Pons (tissue), 1 donor: ENCODE data around the gene CFD.
"Not testable (repeated sequence)": the region's sequence is repeated elsewhere in the genome, so short reads cannot be mapped to it uniquely, and the experiment has no call there.

Experiments
- DNase-seq: peaks from one replicate; pipeline ENCODE4 v3.0.0-alpha.2; 2016; ENCODE audit warnings: low spot score

CFD gene

GRCh38 chr19:825897-826644, 33.4 kb upstream of the CFD start:
- no peak for DNase-seq

GRCh38 chr19:827314-827709, 32.2 kb upstream of the CFD start:
- DNase-seq = no peak

GRCh38 chr19:827710-828321, 31.6 kb upstream of the CFD start, which contains the start of gene AZU1:
Gene AZU1, plus strand, starts transcription at chr19:827837. Its CDS starts 10 bp downstream, at chr19:827847.
- DNase-seq = no peak

- DNase-seq = no peak
Measured at GRCh38 chr19:829129-829758, 30.2 kb upstream of the CFD start.

GRCh38 chr19:831407-832369, 27.8 kb upstream of the CFD start:
- DNase-seq = no peak

GRCh38 chr19:834216-834615, 25.2 kb upstream of the CFD start:
- DNase-seq = no peak

- no peak for DNase-seq
Measured at GRCh38 chr19:835210-835810, 24.2 kb upstream of the CFD start.

GRCh38 chr19:840519-841206, 18.8 kb upstream of the CFD start, which contains the start of gene PRTN3:
Gene PRTN3, plus strand, starts transcription at chr19:840999. Its CDS starts 10 bp downstream, at chr19:841009.
- DNase-seq = no peak

GRCh38 chr19:842802-843179, 16.7 kb upstream of the CFD start:
- DNase-seq = not testable (repeated sequence)

- no peak for DNase-seq
Measured at GRCh38 chr19:843180-843835, 16.2 kb upstream of the CFD start.

GRCh38 chr19:843836-844545, 15.5 kb upstream of the CFD start:
- no peak for DNase-seq

GRCh38 chr19:844546-844971, 14.9 kb upstream of the CFD start:
- no peak for DNase-seq

- no peak for DNase-seq
Measured at GRCh38 chr19:845707-846521, 13.6 kb upstream of the CFD start.

GRCh38 chr19:848386-848921, 11.0 kb upstream of the CFD start:
- DNase-seq = no peak

- not testable (repeated sequence) for DNase-seq
Measured at GRCh38 chr19:849195-849594, 10.3 kb upstream of the CFD start.

- no peak for DNase-seq
Measured at GRCh38 chr19:850221-850978, 9.1 kb upstream of the CFD start.

- no peak for DNase-seq
Measured at GRCh38 chr19:850979-851335, 8.5 kb upstream of the CFD start.
